Measurements from ENCODE around the gene HOXD4. TPM values are rescaled to one million over a fixed set of nuclear protein-coding genes. Genes with fewer than 3 reads are reported as not detected.

The HOXD4 gene
- total RNA-seq, 1 experiment from 2014 or later, result not detected

Small RNA genes lying within 50 kb of the gene (microRNA-seq; reads per million reads assigned to microRNA genes)
- 12.6 reads per million, percentile 31 among the genes with 10 or more reads in this experiment for gene MIR10B (ENCODE audit: borderline number of aligned reads)

Other genes starting within 250 kb of the HOXD4 start
- gene LNPK, start 149.3 kb upstream of the HOXD4 start, total RNA-seq (2021), result 10.3 to 13.8 TPM (median 13.7 TPM) in 3 replicates
- 0.05 TPM in 1 of 3 replicates, not detected in the others for gene EVX2, start 67.6 kb upstream of the HOXD4 start, total RNA-seq (2021)
- not detected in 3 replicates for gene HOXD13, start 58.8 kb upstream of the HOXD4 start, total RNA-seq (2021)
- gene HOXD12, start 51.8 kb upstream of the HOXD4 start, total RNA-seq (2021), result 0.17 TPM in 1 of 3 replicates, not detected in the others
- gene HOXD11, start 44.3 kb upstream of the HOXD4 start, total RNA-seq (2021), result not detected in 3 replicates
- gene HOXD10, start 34.8 kb upstream of the HOXD4 start, total RNA-seq (2021), result not detected in 3 replicates
- not detected in 3 replicates for gene HOXD9, start 28.8 kb upstream of the HOXD4 start, total RNA-seq (2021)
- not detected in 3 replicates for gene HOXD8, start 21.8 kb upstream of the HOXD4 start, total RNA-seq (2021)
- not detected in 3 replicates for gene HOXD3, start 5.8 kb downstream of the HOXD4 start, total RNA-seq (2021)
- 0.14 to 0.22 TPM in 2 of 3 replicates, not detected in the other for gene HOXD1, start 37.1 kb downstream of the HOXD4 start, total RNA-seq (2021)
- gene MTX2, start 117.9 kb downstream of the HOXD4 start, total RNA-seq (2021), result 33.6 to 40.5 TPM (median 37.5 TPM) in 3 replicates